ENCODE results near the gene SLC9A9.

GRCh38 chr3:143848704-143849103 lies 436 bp upstream of the SLC9A9 start:
- TF ChIP-seq PATZ1 (CRISPR knock-in tag; IDR thresholded peaks at IDR 0.05; ENCODE audit: borderline replicate concordance) (no peak), RARB (CRISPR knock-in tag; IDR thresholded peaks at IDR 0.05) (no peak), ZNF565 (CRISPR knock-in tag; conservative IDR thresholded peaks at IDR 0.05; ENCODE audit: low read depth) (no peak), ARNTL (CRISPR knock-in tag; IDR thresholded peaks at IDR 0.05; ENCODE audit: borderline replicate concordance, low read depth) (no peak), GLIS3 (CRISPR knock-in tag; IDR thresholded peaks at IDR 0.05) (no peak), ESRRG (CRISPR knock-in tag; IDR thresholded peaks at IDR 0.05) (no peak), TSHZ2 (CRISPR knock-in tag; IDR thresholded peaks at IDR 0.05) (no peak), ISL1 (CRISPR knock-in tag; IDR thresholded peaks at IDR 0.05) (no peak), OSR1 (CRISPR knock-in tag; IDR thresholded peaks at IDR 0.05) (no peak), ZFP3 (CRISPR knock-in tag; IDR thresholded peaks at IDR 0.05) (no peak), TCF4 (CRISPR knock-in tag; IDR thresholded peaks at IDR 0.05; ENCODE audit: borderline replicate concordance) (no peak), ZNF70 (CRISPR knock-in tag; IDR thresholded peaks at IDR 0.05) (no peak)
- TF ChIP-seq, protein P1, sequence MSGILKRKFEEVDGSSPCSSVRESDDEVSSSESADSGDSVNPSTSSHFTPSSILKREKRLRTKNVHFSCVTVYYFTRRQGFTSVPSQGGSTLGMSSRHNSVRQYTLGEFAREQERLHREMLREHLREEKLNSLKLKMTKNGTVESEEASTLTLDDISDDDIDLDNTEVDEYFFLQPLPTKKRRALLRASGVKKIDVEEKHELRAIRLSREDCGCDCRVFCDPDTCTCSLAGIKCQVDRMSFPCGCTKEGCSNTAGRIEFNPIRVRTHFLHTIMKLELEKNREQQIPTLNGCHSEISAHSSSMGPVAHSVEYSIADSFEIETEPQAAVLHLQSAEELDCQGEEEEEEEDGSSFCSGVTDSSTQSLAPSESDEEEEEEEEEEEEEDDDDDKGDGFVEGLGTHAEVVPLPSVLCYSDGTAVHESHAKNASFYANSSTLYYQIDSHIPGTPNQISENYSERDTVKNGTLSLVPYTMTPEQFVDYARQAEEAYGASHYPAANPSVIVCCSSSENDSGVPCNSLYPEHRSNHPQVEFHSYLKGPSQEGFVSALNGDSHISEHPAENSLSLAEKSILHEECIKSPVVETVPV (CRISPR knock-in tag; IDR thresholded peaks at IDR 0.05) = no peak
- TF ChIP-seq, protein P2, sequence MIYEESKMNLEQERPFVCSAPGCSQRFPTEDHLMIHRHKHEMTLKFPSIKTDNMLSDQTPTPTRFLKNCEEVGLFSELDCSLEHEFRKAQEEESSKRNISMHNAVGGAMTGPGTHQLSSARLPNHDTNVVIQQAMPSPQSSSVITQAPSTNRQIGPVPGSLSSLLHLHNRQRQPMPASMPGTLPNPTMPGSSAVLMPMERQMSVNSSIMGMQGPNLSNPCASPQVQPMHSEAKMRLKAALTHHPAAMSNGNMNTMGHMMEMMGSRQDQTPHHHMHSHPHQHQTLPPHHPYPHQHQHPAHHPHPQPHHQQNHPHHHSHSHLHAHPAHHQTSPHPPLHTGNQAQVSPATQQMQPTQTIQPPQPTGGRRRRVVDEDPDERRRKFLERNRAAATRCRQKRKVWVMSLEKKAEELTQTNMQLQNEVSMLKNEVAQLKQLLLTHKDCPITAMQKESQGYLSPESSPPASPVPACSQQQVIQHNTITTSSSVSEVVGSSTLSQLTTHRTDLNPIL (CRISPR knock-in tag; IDR thresholded peaks at IDR 0.05; ENCODE audit: low read depth) = no peak
